GM21619 (cell line): Measurements from ENCODE around the gene LARP1.
A peak's percentile ranks its signal among the peaks of the same experiment; 100 is the strongest.

ENCODE experiments used
- ATAC-seq: cut with Tn5 transposase; IDR thresholded peaks from one replicate; pipeline ENCODE4 v1.9.1; 2021; ENCODE audit not compliant: unreplicated experiment

LARP1 gene

DNA sequence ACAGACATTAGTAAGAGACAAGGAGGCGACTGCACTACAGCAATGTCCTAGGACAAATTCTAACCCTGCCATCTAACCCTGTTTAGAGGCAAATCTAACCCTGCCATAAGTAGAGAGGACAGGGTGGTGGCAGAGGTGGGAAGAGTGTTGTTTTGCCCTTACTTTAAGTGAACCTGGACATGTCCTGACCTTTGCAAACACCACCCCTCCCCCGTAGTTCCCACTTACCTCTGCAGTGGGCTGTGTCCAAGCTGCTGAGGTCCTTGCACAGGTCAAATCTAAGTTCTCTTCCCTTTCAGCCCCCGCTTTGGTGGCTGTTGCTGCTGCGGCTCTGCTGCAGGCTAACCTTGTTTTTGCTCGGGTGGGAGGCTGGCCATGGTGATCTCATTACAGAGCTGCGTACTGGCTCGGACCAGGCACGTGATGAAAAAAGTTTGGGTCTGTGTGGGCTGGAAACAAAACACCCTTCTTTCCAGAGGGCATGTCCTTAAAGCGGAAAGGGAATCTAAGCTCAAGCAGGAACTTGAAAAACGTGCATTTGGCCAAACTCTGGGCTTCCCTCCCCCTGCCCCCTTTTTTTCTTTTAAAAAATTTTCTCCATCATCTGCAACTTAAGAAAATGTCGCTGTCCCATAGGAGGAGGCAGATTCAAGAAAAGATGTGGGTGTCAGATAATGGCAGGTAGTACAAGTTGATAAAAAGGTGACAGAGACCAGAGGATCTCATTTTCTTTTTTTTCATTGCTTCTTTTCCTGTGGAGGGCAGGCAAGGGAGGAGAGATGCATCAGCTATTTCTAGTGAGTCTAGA lies 95.3 kb downstream of the LARP1 start, which contains the start of gene FAXDC2:
Gene FAXDC2, minus strand, starts transcription at position 349 of the 808 bp plus-strand sequence. CDS start 12,425 bp downstream, outside the sequence.
- ATAC-seq, result no peak

GRCh38 chr5:154851351-154851750 lies 96.2 kb downstream of the LARP1 start:
- ATAC-seq, result no peak

- ATAC-seq, result peak; percentile 67
Measured at GRCh38 chr5:154857530-154858296, 102.5 kb downstream of the LARP1 start.

DNA sequence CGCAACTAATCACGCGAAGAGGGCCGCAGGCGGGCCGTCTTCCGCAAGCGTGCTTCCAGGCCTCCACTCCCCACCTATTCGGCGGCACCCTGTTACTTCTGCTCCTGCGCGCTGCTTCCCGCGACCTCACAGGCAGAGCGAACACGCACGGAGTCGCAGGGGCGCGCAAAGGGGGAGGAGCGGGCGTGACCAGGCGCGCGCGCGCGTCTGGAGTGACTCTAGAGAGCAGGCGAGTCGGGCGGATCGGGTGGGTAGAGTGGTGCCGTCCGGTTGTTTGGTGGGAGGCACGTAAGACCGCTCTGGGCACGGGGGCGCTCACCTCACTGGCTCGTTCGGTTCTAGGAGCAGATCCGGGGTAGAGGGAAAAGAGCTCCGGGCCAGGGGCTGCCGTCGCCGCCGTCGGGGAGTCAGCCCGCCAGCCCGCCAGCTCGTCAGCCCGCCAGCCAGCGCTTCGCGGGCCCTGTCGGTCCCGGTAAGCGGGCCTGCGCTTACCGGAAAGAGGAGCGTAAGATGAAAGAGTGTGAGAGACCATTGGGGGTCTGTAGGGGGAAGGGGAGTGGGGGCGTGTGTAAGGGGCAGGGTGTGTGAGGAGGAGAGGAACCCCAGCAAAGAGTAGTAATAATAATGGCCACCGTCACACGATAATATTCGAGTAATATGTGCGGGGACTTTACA lies 103.3 kb downstream of the LARP1 start, which contains the start of gene CNOT8:
Gene CNOT8, plus strand, starts transcription at position 331 of the 675 bp plus-strand sequence. CDS start 4,652 bp downstream, outside the sequence.
- ATAC-seq, result peak; percentile 68

- no peak for ATAC-seq
Measured at GRCh38 chr5:154858972-154859871, 104.0 kb downstream of the LARP1 start.

- no peak for ATAC-seq
Measured at GRCh38 chr5:154860123-154860522, 104.9 kb downstream of the LARP1 start.

DNA sequence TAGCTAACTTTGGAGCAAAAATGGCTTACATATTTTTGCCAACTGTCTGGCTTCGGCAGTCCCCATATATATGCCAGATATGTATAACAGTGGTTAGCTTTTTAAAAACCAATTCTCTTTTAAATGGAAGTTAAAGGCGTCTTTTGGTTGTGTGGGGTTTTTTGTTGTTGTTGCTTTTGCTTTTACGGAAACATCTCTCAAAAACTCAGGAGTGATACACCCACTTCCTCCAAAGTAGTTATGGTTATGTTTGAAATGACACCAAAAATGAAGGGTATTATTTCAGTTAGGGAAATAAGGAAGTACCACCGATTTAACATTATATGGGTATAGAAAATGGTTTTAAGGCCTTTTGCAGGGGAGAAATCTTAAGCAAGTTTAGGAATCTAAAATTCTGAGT lies 105.6 kb downstream of the LARP1 start:
- ATAC-seq, result no peak

GRCh38 chr5:154861946-154862345 lies 106.8 kb downstream of the LARP1 start:
- ATAC-seq, result no peak

GRCh38 chr5:154862766-154863165 lies 107.6 kb downstream of the LARP1 start:
- ATAC-seq, result no peak

- no peak for ATAC-seq
Measured at GRCh38 chr5:154863291-154864080, 108.3 kb downstream of the LARP1 start.

GRCh38 chr5:154865466-154866184 lies 110.4 kb downstream of the LARP1 start:
- ATAC-seq, result no peak

GRCh38 chr5:154866841-154867240 lies 111.7 kb downstream of the LARP1 start:
- ATAC-seq, result no peak
